HG02884 (cell line): Measurements from ENCODE around the gene USP12.

Experiments used
- ATAC-seq: cut with Tn5 transposase; IDR thresholded peaks from one replicate; pipeline ENCODE4 v1.9.1; 2021; ENCODE audit warnings: mild to moderate bottlenecking, moderate library complexity; ENCODE audit not compliant: unreplicated experiment

Gene USP12

DNA sequence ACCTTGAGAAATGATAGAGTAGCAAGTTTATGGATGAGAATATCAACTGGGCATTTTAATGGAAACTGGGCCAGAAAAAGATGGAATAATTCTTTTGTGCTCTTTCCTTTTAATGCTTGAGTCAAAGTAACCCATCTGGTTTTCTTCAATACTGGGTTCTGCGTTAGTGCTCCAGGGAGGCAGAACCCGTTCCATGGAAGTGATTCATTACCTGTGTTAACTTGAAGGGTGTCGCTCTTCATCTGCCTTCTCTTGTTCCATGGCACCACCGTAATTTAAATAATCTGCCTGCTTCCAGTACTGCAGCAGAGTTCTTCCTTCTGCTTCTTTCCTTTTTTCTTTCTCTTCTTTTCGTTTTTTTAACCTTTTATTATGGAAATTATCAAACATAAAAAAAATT lies 14.7 kb upstream of the USP12 start:
- ATAC-seq = no peak

DNA sequence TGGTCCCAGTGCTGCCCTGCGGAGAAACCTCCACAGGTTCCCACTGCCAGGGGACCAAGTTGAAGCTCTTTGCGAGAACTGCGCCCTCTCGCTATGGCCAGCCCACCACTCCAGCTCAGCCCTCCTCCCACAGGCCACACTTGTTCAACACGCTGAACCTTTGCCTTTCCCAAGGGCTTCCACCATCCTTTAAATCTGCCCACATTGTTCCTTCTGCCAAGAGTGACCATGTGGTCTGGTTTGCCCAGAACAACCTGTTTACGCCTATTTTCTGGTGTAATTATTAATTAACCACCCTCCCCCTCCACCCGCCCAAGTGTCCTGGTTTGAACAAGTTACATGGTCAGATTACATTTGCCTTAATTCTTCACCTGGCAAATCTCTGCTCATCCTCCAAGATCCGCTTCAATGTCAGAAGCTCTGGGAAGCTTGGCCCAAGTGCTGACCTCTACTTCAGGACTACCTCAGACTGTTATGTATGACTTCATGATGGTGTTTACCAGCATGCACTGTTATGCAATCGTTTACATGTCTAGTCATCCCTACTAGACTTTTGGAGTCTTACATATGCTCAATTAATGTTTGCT lies 12.0 kb upstream of the USP12 start:
- no peak for ATAC-seq

DNA sequence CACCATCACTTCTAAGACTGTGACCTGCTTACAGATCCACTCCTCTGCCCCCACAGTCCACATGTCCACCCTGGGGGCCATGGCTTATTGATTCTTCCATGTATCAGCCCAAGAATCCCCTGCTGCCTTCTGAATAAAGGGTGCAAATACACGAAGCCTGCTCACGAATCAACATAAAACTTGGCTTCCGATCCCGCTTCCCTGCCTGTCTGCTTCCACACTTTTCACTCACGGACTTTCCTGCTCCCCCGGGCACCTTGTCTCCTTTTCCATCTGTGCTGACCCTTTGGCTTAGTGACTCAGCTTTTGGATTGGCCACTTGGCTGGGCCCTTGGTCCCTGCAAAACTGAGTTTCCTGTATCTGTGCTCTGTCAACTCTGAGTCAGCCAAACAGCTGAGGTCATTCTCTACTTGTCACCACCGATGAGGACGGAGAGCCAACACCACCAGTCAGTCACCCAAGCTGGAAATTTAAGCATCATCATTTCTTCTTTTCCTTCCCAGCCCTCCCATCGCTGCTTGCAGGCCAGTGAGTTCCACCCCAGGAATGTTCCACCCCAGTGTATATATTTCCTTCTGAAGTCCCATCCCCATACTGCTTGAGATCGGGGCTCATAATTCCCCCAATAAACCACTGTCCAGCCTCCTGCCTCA lies 11.4 kb upstream of the USP12 start:
- no peak for ATAC-seq

DNA sequence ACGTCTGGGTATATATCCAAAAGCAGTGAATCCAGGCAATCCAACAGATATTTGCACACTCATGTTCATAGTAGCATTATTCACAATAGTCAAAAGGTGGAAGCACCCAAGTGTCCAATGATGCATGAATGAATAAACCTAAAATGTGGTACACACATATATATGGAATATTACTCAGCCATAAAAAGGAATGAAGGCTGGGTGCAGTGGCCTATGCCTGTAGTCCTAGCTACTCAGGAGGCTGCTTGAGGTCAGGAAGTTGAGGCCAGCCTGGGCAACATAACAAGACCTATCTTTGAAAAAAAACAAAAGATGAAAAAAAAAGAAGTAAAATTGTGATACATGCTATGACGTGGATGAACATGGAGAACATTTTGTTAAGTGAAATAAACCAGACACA lies 10.4 kb upstream of the USP12 start:
- ATAC-seq = no peak

DNA sequence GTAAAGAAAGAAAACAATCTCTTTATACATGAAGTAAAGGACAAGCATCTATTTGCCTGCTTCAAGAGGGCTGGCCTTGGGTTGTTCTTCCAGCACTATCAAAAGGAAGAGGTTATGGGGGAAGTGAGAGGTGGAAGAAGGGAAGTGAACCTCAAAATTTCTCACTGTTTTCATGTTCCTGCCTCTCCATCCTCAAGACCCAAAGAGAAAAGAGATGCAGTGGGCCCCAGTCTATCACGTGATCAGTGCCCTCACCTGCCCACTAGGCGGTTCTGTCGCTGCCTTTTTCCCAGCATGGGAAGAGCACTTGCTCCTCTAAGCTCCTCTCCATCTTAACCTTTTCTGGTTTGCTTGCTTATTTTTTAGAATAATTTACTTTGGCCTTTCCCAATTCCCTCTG lies 6.2 kb upstream of the USP12 start:
- ATAC-seq = no peak

DNA sequence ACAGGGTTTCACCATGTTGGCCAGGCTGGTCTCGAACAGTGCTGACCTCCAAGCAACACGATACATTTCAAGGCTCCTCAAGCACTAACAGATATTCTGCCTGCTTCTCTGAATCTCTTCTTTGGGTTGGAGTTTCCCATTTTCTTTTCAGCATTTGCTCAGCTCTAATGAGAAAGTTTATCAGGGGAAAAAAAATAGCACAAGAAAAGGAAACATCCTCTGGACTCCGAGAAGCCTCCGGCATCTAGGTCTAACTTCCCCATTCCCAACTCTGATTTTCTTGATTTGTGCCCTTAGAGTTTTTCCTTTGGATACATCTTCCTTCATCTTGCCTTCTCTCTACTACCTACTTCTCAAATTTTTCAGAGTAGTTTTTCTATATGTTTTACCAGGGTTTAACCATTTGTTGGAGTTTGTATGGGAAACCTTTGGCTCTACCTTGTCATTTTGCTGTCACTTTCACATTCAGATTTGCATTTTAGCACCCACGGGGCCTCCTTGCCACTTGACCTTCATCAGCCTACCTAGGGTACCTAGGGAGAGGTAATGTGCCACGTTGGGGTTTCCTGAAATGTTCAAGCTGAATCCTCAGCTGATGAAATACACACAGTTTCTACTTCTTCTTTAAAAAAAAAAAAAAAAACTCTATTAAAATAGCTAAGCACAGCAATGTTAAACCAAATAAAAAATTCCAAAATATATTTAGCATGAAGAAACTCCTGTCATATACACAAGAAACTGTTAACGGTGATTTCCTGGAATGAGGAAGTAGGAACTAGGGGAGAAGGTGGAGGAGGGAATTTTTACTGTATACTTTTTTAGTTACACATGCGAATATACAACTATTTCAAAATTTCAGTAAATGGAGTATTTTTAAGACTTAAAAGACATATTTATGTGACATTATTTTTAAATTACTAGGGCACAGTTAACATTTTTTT lies 5.1 kb upstream of the USP12 start:
- no peak for ATAC-seq

DNA sequence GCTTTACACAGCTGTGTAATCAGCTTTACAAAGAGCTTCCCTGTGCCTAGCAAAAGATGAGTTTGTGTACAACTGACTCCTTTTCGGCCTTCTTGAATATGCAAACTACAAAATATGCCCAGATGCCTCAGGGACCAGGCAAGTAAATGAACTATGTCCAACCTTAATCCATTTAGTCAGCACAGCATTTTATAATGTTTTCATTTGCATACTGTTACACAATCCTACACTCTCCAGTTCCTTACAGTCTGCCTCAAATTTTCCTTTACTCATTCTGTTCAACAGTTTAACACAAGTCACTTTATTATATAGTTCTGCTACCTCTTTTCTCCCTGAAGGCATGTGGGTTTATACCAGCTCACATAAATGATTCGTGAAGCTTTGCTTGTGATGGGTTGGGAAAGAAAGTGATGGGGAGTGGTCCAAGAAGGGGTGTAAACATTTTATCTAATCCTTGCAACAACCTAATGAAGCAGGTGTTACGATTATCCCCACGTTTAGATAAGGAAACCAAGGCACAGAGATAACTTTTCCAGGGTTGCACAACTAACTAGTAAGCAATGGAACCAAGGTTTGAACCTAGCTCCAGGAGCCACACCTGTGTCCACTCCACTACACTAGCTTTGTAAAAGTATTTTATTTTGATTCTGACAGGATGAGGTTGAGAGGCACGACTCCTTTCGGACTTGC lies 3.3 kb upstream of the USP12 start:
- ATAC-seq = no peak

DNA sequence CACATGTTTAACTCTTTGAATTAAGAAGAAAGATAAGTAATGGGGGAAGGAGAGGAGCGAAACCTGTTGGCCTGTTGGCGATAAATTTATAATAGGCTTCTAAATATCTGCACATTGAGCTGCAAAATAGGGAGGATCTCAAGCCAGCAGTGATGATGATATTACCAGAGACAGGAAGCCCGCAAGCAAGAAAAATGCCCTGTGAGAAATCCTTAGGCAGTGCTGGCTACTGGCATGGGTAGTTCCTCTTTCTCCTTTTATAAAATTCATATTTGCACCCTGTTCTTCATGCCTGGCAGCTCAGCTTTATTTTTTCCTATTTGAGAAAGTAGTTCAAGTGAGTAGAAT lies 858 bp upstream of the USP12 start:
- ATAC-seq = no peak

DNA sequence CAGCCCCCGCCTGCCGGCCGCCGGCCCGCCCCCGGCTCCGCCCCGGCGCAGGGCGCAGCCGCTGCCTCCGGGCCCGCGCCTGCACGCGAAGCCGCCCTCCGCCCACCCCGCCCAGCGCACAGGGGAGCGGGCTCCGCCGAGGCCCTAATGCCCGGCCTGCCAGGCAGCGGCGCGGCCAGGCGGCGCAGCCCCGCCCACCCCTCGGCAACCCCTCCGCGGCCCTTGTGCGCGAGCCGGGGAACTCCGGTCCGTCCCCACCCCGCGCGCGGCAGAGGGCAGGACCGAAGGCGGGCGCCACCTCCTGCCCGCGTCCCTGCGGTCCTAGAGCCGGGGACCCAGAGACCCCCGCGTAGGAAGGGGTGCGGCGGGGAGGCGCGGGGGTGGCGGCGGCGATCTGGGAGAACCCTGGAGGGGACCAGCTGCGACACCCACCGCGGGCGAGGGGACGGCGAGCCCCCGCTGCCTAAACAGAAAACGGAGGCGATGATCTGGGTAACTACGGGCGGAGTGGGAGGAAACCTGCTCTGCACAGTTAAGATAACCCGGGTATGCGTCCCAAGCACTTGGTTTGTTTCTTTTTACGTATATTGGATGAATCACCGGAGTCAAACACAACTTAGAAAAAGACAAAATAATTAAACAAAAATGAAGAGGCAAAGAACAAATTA lies 350 bp upstream of the USP12 start:
- ATAC-seq = peak; percentile 58

DNA sequence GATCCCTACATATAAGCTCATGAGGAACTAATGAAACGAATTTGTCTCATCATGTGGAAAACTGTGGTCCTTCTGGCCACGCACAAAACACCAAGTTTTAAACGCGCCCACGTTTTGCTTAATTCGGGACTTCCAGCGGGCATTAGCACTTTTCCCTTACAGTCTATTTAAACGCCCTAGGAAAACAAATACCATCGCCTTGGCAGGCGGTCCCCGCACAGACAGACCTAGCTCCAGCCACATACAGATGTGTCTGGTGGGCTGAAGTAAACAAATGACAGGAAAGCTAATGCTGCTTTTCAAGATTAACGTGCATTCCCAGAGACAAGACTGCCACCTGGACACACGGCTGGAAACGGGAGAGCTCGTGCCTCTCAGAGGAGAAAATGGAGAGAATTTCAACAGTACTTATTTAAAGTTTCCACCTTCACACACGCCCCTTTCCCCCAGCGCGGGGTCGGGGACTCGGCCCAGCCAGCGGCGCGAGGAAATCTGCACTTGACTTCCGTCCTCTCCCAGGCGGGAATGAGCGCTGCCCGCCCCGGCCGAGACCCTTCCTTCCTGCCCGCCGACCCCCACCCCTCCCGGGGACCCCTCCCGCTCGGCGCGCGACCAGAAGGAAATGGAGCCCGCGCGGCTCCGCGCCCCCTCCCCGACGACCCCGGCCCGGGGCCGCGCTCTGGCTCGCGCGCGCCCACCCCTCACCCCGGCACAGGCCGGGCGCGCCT lies 931 bp downstream of the USP12 start:
- ATAC-seq = no peak

DNA sequence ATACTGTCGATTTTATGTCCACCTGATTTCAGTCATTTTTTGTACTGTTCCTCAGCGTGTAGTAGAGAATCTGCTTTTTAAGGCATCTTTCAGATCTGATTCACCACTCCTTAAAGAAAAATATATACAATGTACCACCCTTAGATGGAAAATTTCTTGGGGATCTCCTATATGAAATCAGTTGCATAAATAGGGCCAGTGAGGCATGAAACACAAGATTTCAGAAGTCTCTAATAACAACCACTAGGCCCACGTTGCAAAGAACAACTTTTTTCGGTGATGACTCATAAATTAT lies 1.4 kb downstream of the USP12 start:
- ATAC-seq = peak; percentile 25

DNA sequence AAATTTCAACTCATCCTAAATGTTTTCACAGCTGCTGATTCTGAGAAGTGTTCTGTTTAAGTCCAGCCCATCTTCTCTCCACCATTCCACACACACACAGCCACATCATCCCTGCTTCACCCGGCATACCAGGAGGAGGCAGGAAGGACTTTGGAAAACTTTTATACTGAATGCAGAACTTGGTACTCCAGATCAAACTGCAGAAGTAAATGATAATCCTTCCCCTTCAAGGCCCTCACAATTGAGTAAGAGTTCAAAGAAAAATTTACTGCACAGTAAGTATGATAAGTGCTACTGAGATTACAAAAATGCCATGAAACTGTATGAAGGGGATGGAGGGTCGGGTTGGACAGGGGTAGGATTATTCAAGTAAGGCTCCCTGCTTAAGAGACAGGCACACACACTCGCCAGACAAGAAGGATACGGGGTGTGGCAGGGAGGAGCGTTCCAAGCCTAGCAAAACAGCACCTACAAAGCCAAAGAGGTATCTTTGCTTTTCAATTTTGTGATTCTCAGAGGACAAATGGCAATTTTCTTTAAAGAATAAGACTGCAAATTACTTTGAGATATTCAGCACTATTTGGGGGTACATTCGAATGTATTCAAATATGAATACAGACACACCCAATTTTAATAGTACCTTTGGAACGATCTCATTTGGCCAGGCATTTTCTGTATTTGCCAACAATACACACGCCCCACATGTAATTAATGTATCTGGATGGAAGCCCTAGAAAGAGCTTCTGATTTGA lies 2.5 kb downstream of the USP12 start:
- ATAC-seq = no peak

DNA sequence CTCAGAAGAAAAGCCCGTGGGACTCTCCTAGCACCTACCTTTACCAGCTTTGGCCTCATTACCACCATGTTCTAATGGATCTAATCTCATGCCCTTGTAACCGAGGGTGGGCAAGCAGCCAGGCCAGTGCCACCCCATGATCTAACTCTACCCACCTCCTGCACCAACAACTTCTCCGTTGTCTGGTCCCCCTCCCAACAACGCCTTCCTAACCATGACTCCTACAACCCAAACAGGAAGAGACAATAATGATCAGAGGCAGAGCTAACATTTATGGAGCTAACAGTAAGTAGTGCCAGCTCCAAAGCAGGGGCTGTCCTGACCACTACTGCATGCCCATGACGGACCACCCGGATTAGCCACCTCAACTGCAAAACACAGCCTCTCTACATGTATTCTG lies 3.5 kb downstream of the USP12 start:
- ATAC-seq = no peak

DNA sequence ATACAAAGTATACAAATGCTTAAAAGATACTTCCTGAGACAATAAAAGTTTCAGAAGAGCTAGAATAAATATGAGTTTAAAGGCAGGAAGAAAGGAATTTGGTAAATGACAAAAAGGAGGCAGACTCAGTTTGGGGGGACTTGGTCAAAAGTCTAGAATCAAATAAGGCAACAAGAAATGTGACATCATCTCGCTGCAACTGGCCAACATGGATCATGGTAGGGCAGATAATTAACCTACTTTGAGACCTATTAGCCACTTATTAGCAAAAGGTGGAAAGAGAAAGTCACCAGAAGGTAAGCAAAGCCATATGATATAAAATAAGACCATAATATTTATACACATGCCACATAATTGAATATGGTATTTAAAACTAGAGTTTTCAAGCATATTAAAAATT lies 5.3 kb downstream of the USP12 start:
- ATAC-seq = no peak

DNA sequence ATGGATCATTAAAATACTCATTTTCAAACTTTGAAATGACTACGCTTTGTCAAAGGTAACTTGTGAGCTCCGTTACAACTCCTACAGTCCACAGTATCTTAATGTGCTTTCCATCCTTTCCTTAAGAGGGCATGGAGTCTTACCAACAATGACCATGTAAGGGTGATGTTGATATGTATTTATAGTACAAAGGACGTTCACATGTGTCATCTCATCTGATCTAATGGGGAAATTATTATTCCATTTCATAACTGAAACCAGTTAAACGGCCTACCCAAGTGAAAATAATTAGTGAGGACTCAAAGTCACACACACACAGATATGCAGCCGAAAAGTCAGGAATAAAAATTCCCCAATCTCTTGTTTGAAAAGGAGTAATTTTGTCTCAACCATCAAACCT lies 9.6 kb downstream of the USP12 start:
- no peak for ATAC-seq

DNA sequence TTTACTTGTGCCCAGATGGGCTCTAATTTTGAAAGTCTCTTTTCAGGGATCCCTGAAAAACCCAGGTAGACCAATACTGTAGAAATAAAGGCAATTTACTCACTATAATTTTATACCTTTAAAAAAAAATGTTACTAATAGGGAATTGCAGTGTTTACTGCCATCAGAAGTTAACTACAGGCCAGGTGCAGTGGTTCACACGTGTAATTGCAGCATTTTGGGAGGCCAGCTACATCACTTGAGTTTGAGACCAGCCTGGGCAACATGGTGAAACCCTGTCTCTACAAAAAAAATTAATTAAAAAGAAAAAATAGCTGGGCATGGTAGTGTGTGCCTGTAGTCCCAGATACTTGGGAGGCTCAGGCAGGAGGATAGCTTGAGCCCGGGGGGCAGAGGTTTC lies 10.2 kb downstream of the USP12 start:
- no peak for ATAC-seq

DNA sequence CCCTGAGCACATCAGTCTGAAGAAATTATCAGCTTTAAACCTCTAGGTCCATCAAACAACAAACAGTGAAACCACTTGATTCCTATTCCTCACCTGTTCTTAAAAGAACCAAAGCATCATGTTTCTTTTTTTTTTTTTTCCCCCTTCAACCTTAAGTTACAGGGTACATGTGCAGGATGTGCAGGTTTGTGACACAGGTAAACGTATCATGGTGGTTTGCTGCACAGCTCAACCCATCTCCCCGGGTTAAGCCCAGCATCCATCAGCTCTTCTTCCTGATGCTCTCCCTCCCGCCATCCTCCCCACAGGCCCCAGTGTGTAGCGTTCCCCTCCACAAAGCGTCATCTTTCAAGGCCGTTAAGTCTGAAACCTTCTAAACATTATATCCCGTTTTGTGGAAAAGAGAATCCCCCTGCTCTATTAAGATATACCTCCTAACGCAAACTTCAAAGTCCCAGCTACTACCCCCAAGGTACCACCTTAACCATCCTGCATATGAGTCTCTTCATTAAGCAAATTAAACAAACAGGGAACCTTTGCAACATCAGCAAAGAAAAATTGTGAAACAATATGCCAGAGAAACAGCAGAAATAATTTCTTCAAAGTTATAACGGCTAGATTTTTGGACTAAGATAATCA lies 10.8 kb downstream of the USP12 start:
- ATAC-seq = no peak

DNA sequence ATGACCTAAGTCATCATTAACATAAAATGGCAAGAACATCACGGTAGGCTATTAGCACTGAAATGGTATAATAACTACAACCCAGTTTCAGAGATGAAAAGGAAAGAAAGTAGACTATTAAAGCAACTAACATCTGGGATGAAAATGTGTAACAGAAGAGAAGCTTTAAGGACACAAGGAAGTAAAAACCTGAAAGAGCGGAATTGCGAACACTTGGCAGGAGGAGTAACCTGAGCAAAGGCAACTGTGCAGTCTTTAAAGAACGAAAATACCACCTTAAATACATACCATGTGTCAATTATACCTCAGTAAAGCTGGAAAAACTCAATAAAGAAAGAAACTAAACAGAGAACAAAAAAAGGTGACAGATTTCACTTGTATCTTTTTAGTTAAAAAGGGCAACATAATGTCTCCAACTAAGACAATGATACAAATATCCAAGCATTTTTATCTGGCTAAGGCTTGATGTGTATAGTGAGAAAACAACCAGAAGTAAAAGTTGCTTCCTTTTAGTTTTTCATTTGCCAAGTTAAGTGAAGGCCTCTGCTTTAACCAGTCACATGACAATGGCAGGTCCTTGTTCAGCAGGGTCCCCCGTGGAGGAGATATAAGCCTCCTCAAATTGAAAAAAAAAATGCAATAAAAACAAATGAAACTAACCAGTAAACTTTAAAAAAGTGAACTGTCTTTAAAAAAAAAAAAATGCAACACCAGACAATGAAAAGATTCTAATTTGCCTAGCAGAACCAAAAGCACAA lies 11.6 kb downstream of the USP12 start:
- ATAC-seq = no peak

DNA sequence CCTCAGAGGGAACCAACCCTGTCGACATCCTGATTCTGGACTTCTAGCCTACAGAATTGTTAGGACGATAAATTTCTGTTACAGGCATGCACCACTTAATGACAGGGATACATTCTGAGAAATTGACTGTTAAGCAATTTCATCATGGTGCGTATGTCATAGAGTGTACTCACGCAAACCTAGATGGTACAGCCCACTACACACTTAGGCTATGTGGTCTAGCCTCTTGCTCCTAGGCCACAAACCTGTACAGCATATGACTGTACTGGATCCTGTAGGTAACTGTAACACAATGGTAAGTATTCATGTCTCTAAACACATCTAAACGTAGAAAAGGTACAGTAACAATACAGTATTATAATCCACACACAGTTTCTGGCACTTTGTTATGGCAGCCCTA lies 13.3 kb downstream of the USP12 start:
- ATAC-seq = no peak
